HUES6 (cell line): ENCODE results near the gene ZNF12.

Source experiments
- H3K27ac ChIP-seq: 2 replicates; pipeline ENCODE4 v1.7.0; 2013; ENCODE audit warnings: low read depth, mild to moderate bottlenecking, low read length, inconsistent platforms
- H3K27me3 ChIP-seq: 2 replicates; pipeline ENCODE4 v1.6.1; 2013; ENCODE audit warnings: low read length; ENCODE audit not compliant: control insufficient read depth, insufficient read depth
- H3K36me3 ChIP-seq: 2 replicates; pipeline ENCODE4 v1.6.1; 2013; ENCODE audit warnings: low read length; ENCODE audit not compliant: control insufficient read depth, insufficient read depth
- H3K4me1 ChIP-seq: 2 replicates; pipeline ENCODE4 v1.6.1; 2013; ENCODE audit warnings: low read length; ENCODE audit not compliant: control insufficient read depth, insufficient read depth
- H3K4me3 ChIP-seq: 2 replicates; pipeline ENCODE4 v1.5.1; 2013; ENCODE audit warnings: low read depth, low read length
- H3K9ac ChIP-seq: one replicate; pipeline ENCODE4 v1.6.1; 2013; ENCODE audit warnings: mild to moderate bottlenecking, low read length
- H3K9me3 ChIP-seq: 2 replicates; pipeline ENCODE4 v1.6.1; 2013; ENCODE audit warnings: low read depth, low read length; ENCODE audit not compliant: control insufficient read depth, insufficient read depth

The ZNF12 gene

DNA sequence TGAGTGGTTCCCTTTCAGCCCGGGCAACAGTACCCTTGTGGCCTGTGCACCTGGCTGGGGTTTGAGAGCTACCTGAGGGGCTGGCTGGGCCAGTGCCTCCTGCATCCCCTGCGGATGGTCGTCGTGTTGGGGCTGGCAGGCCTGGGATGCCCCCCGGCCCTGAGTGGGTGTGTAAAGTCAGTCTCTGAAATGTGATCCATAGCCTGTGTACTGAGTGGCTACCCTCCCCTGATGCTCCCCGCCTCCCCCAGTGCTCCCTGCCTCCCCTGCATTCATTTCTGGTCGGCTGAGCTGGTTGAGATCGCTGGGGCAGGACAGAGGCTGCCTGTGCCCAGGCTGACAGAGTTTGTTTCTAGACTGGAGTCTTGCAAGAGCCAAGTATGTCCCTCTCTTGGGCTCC is 60.3 kb downstream of the ZNF12 start:
- no peak overlapping the region for H3K27ac ChIP-seq
- H3K4me1 ChIP-seq: no peaks in the 10 kb centered on the region
- H3K4me3 ChIP-seq: no peak overlapping the region
- H3K9ac ChIP-seq: no peak overlapping the region
- H3K27me3 ChIP-seq: no peaks in the 10 kb centered on the region
- peaks cover 47% of the 10 kb centered on the region for H3K36me3 ChIP-seq
- H3K9me3 ChIP-seq: no peaks in the 10 kb centered on the region

DNA sequence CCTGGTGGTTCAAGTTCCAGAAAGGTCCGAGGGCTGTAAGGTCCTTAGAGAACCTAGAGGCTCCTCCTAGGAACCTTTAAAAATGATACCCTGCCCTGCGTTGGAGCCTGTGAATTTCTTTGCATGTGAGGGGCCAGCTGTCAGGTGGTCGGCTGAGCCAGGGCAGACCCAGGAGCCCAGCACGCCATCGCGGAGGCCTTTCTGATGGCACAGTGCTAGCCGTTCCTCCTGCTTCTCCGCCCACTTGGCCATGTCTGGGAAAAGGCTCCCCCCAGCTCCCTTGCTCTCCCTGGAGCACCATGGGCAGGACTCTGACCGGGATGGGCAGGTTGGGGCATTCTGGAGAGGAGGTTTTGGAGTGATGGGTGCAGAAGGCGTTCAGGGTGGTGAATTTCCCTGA is 62.0 kb downstream of the ZNF12 start:
- Histone ChIP-seq H3K36me3 (peaks cover 44% of the 10 kb centered on the region), H3K9me3 (no peaks in the 10 kb centered on the region), H3K9ac (no peak overlapping the region), H3K27me3 (no peaks in the 10 kb centered on the region), H3K4me3 (no peak overlapping the region), H3K4me1 (0 out of 2 replicates have a peak, but pooled peaks cover 4% of the 10 kb centered on the region), H3K27ac (no peak overlapping the region)

DNA sequence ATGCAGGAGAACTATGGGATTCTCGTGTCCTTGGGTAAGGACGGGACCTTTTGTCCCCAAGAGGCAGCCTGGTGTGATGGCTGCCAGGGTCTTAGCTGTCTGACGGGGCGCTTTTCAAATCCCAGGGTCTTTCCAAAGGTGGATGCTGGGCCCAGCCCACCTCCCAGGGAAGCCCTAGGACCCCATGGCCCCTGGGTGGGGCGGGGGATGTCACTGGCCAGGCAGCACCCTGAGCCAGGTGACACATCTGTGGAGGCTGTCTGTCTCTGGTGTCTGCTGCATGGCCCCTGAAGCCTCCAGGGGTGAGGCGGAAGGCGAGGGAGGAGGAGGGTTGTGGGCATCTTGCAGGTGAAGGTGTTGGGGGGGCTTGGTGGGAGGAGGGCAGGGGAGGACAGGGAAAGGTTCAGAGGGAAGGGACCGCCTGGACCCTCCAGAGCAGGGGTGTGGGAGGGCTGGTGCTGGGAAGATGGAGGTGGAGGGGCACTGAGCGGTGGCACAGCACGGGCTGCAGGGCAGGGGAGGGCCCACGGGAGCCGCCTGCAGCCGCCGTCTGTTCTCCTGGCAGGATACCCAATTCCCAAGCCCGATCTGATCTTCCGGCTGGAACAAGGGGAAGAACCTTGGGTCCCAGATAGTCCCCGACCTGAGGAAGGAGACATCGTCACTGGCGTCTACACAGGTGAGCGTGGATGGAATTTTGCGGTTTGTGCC is 62.7 kb downstream of the ZNF12 start:
- no peak overlapping the region for H3K4me3 ChIP-seq
- no peaks in the 10 kb centered on the region for H3K27me3 ChIP-seq
- no peak overlapping the region for H3K27ac ChIP-seq
- H3K4me1 ChIP-seq: 0 out of 2 replicates have a peak, but pooled peaks cover 4% of the 10 kb centered on the region
- H3K9me3 ChIP-seq: no peaks in the 10 kb centered on the region
- H3K36me3 ChIP-seq: peaks cover 44% of the 10 kb centered on the region
- no peak overlapping the region for H3K9ac ChIP-seq

DNA sequence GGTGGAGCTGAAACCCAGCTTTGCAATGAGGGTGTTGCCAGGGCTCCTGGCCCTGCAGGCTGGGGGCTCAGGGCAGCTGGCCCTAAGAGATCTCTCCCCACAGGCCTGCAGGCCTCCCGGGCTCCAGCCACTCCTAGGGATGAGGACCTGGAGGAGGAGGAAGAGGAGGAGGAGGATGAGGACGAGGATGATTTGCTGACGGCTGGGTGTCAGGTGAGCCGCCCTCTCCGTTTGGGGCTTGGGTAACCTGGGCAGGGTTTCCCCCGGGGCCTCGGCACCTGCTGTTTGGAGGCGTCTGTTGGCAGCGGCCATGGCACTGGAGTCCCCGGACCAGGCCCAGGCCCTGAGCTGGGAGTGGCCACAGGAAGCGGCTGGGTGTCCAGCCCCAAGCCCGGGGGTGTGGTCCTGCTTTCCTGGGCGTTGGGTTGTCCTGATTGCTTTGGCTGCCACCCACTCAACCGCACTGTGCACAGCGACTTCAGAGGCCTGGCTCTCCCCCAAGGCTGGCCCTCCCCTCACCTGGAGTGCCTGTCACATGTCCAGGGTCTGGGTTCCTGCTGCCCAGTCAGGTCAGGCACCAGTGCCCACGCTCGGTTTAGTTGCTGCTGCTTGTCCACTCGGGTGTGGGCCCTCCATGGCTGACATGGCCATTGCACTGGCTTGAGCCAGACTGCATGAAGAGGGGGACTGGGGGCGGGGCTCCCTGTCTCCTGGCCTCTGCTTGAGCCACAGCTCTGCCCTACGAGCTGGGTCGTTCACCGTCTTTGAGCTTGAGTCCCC is 63.7 kb downstream of the ZNF12 start:
- H3K4me1 ChIP-seq: 0 out of 2 replicates have a peak, but pooled peaks cover 4% of the 10 kb centered on the region
- peaks cover 44% of the 10 kb centered on the region for H3K36me3 ChIP-seq
- H3K9ac ChIP-seq: no peak overlapping the region
- no peaks in the 10 kb centered on the region for H3K27me3 ChIP-seq
- H3K4me3 ChIP-seq: no peak overlapping the region
- no peak overlapping the region for H3K27ac ChIP-seq
- no peaks in the 10 kb centered on the region for H3K9me3 ChIP-seq

DNA sequence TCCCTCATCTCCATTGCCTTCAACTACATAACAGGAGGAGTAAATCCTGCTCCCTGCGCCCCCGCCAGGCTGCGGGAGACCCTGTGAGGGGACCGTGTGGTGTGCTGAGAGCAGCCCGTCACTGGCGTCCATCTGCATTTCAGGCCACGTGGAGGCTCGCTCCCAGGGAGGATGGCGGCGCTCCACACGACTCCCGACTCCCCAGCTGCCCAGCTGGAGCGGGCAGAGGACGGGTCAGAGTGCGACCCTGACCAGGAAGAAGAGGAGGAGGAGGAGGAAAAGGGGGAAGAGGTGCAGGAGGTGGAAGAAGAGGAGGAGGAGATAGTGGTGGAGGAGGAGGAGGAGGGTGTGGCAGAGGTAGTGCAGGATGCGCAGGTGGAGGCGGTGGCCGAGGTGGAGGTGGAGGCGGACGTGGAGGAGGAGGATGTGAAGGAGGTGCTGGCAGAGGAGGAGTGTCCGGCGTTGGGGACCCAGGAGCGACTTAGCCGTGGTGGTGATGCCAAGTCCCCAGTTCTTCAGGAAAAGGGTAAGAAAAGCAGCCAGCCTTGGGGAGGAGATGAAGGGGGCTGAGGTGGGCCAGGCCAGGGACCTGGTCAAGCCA is 64.4 kb downstream of the ZNF12 start:
- Histone ChIP-seq H3K9ac (no peak overlapping the region), H3K4me1 (peaks cover 6% of the 10 kb centered on the region; the same call in 1 of the 2 replicates), H3K4me3 (no peak overlapping the region), H3K27ac (no peak overlapping the region), H3K27me3 (no peaks in the 10 kb centered on the region), H3K36me3 (peaks cover 42% of the 10 kb centered on the region), H3K9me3 (no peaks in the 10 kb centered on the region)

DNA sequence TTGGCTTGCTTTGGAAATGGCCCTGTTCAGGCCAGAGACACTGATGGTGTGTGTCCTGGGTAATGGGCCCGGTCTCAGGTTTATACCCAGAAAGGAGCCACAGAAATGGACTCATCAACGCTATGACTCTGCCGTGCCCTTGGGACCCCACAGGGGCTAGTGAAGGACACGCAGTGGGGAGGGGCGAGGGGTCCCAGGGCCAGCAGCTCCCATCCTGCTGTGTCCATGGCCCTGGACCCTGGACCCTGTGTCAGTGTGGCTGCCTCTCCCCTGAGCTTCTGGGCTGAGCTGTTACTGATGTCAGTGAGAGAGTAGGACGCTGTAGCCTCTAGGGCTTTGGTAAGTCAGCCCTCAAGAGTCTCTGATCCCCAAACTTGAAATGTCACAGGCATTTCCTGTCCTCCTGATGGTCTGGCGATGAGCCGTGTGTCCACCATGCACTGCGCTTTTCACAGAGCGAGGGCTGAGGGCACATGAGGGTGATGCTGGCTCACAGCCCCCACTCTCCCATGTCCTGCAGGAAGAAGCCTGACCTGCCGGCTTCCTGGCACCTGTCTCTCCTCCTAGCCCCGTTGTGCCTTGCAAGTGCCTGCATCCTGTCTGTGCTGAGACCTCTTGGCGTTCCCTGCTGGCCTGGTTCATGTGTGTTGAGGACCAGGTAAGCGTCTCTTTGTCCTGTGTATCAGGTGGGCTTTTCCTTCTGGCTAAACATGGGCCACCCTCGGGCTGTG is 65.3 kb downstream of the ZNF12 start:
- no peaks in the 10 kb centered on the region for H3K9me3 ChIP-seq
- H3K9ac ChIP-seq: no peak overlapping the region
- no peaks in the 10 kb centered on the region for H3K27me3 ChIP-seq
- H3K27ac ChIP-seq: no peak overlapping the region
- H3K36me3 ChIP-seq: peaks cover 40% of the 10 kb centered on the region
- H3K4me1 ChIP-seq: peaks cover 6% of the 10 kb centered on the region; the same call in 1 of the 2 replicates
- H3K4me3 ChIP-seq: no peak overlapping the region

DNA sequence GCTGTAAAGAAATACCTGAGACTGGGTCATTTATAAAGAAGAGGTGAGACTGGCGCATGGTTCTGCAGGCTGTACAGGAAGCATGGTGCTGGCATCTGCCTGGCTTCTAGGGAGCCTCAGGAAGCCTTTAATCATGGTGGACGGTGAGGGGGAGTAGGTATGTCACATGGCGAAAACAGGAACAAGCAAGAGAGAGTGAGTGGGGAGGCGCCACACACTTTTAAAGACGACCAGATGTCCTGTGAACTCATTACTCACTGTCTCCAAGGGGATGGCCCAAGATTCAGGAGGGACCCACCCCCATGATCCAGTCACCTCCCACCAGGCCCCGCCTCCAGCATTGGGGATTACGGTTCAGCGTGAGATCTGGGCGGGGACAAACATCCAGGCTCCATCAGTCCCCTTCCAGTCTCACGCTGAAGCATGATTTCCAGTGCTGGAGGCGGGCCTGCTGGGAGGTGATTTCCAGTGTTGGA is 66.5 kb downstream of the ZNF12 start:
- no peak overlapping the region for H3K27ac ChIP-seq
- no peaks in the 10 kb centered on the region for H3K9me3 ChIP-seq
- peaks cover 38% of the 10 kb centered on the region for H3K36me3 ChIP-seq
- H3K4me3 ChIP-seq: no peak overlapping the region
- no peak overlapping the region for H3K9ac ChIP-seq
- H3K27me3 ChIP-seq: no peaks in the 10 kb centered on the region
- H3K4me1 ChIP-seq: peaks cover 6% of the 10 kb centered on the region; the same call in 1 of the 2 replicates

- no peak overlapping the region for H3K9ac ChIP-seq
Observed at GRCh38 chr7:6639627-6640026, 67.1 kb downstream of the ZNF12 start.

DNA sequence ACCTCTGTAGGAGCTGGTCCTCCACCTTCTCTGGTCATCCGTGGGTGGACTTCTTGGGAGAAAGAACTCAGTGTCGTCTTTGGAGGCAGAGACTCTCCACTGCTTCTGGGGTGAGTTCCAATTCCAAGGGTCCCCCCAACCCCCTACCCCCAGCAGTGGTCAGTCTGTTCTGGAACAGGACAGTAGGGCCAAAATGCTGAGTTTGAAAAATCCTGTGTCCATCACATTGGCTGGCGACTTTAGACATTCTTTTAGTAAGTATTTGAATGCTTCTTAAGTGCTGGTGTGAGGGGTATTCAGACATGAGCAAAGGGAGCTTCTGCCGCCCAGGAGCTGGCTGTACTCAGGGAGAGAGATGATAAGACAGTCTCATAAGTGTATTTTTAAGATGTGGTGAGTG is 67.7 kb downstream of the ZNF12 start:
- Histone ChIP-seq H3K4me3 (no peak overlapping the region), H3K36me3 (peaks cover 26% of the 10 kb centered on the region), H3K9me3 (no peaks in the 10 kb centered on the region), H3K9ac (no peak overlapping the region), H3K27me3 (no peaks in the 10 kb centered on the region), H3K4me1 (peaks cover 6% of the 10 kb centered on the region; the same call in 1 of the 2 replicates), H3K27ac (no peak overlapping the region)

More at GRCh38 chr7:6639627-6640026, 67.1 kb downstream of the ZNF12 start:
- H3K27me3 ChIP-seq: no peaks in the 10 kb centered on the region
- no peaks in the 10 kb centered on the region for H3K9me3 ChIP-seq
- peaks cover 32% of the 10 kb centered on the region for H3K36me3 ChIP-seq
- H3K4me1 ChIP-seq: peaks cover 6% of the 10 kb centered on the region; the same call in 1 of the 2 replicates
- no peak overlapping the region for H3K4me3 ChIP-seq
- no peak overlapping the region for H3K27ac ChIP-seq
